ENCODE data around the gene PIERCE2.
"Not testable (repeated sequence)": the region's sequence is repeated elsewhere in the genome, so short reads cannot be mapped to it uniquely, and the experiment has no call there.

The PIERCE2 gene

DNA sequence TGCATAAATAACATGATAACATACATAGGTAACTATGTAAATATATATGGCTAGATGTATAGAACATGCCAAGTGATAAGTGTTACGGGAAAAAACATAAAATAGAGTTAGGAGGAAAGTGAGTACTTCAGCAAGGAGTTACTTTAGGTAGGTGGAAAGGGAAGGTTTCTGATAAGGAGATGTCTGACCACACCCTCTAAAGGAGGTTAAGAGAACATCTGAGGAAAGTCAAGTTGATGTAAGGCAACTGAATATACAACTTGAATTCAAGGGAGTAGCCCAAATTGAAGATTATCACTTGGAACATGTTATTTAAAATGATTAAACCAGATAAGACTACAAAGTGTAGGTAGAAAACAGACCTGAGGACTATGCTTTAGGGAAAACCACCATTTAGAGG is 13.8 kb downstream of the PIERCE2 start:
- DNase-seq, result no peak

- DNase-seq, result peak in 1 of 58 donors; percentile 2
Observed at GRCh38 chr15:55434989-55435825, 26.9 kb downstream of the PIERCE2 start.

GRCh38 chr15:55443141-55443540 is 34.8 kb downstream of the PIERCE2 start:
- not testable (repeated sequence) for DNase-seq

DNA sequence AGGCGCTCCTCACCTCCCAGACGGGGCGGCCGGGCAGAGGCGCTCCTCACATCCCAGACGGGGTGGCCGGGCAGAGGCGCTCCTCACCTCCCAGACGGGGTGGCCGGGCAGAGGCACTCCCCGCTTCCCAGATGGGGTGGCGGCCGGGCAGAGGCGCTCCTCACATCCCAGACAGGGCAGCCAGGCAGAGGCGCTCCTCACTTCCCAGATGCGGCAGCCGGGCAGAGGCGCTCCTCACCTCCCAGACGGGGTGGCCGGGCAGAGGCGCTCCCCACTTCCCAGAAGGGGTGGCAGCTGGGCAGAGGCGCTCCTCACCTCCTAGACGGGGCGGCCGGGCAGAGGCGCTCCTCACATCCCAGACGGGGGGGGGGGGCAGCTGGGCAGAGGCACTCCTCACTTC is 37.6 kb downstream of the PIERCE2 start:
- DNase-seq, result not testable (repeated sequence)

GRCh38 chr15:55446379-55447029 is 38.2 kb downstream of the PIERCE2 start:
- DNase-seq, result not testable (repeated sequence)

- not testable (repeated sequence) for DNase-seq
Observed at GRCh38 chr15:55447030-55447394, 38.7 kb downstream of the PIERCE2 start.

DNA sequence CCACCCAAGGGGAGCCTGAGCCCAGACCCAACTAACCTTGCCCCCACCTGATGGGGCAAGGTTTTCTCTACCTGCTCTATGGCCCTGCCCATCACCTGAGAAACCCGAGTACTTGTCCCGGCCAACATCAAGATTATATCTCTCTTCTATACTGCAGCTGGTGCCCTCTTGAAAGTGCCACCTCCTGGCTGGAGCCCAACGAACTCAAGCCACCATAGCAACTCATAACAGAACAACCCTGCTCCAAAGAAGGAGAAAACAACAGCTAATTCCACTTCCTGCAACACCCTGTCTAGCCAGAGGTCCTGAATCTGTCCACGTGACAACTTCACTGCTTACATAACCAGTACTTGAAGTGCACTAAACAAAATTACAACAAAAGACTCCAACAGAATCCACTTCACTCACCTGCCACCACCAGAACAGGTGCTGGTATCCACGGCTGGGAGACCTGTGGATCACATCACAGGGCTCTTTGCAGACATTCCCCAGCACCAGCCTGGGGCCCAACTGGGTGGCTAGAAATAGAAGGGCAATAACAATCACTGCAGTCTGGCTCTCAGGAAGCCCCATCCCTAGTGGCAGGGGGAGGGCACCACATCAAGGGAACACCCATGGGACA is 49.2 kb downstream of the PIERCE2 start:
- DNase-seq, result no peak

- DNase-seq, result no peak
Observed at GRCh38 chr15:55461447-55461846, 53.2 kb downstream of the PIERCE2 start.

DNA sequence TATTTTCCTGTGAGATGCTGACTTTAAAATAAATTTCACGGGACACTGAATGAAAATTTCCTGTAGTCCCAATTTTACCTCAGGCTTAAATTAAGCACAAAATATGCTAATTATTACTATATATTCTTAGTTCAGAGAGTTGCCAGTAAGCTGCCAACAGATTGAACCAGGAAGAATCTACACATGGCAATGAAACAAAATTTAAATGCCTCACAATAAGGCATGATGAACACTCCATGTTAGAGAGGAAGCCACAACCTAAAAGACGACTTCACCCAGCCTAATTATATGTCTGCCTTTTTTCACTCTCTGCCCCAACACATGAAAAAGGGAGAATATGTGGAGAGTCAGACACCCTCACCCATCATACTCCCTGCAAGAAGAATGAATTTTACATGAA is 60.0 kb downstream of the PIERCE2 start:
- no peak for DNase-seq

Measured in anterior cingulate cortex (tissue), 58 donors.